ENCODE measurements around the gene PUSL1. TPM values are rescaled to one million over a fixed set of nuclear protein-coding genes. Genes with fewer than 3 reads are reported as not detected.

Gene PUSL1
- total and polyA plus RNA-seq, 2 of the 13 experiments (the other 11 are each of a cell fraction or from before 2014, with no cell fraction given), result 8.3 to 22.2 TPM

DNA sequence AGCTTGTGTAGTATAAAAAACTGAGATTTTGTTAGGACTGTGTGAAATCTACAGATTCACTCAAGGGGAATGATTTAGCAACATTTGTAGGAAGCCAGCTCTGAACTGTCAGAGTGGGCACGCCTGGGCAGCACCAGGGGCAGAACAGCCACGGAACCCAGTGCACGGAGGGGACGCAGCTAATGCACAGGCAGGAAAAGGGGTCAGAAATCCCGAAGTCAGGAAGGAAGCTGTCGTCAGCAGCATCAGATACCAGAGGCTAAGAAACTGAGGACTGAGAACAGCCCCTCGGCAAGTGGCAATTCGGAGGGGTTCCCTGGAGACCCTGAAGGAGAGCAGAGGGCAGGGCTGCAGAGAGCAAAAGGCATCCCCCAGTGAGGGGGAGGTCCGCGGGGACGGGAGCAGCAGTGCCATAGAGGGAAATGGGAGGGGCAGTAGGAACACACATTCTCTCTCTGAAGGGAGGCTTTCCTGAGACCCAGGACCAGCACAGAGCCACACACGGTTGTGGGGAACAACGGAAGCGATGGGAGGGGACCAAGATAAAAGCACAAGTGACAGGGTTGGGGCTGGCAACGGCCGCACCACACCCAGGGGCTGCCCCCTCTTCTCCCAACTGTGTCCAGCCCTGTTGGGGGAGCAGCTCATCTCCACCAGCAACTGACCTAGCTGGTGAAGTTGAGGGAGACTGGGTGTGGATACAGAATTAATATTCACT is 47.4 kb upstream of the PUSL1 start:
- no peaks in the 10 kb centered on the region for H3K27me3 ChIP-seq (ENCODE audit: control insufficient read depth in 1 of 2, insufficient read depth in 2 of 2, low read length in 2 of 2)
- ATAC-seq (no peak), DNase-seq (ENCODE audit: low spot score) (no peak), FAIRE-seq (no peak)
- TF ChIP-seq ISL2 (CRISPR knock-in tag; IDR thresholded peaks at IDR 0.05) (no peak), NFKB2 (CRISPR knock-in tag; IDR thresholded peaks at IDR 0.05; ENCODE audit: borderline replicate concordance) (no peak), KLF12 (CRISPR knock-in tag; IDR thresholded peaks at IDR 0.05; ENCODE audit: borderline replicate concordance) (no peak), ATM (IDR thresholded peaks at IDR 0.05; ENCODE audit: borderline replicate concordance) (no peak), ZNF674 (CRISPR knock-in tag; IDR thresholded peaks at IDR 0.05; ENCODE audit: low read depth) (no peak)
- 97% methylated on average over 16 of the region's 16 CpGs for WGBS (ENCODE audit: low lambda C conversion rate)
- H3K27ac ChIP-seq (ENCODE audit: extremely low read length, insufficient read depth, low read length), result no peak overlapping the region
- H3K36me3 ChIP-seq (replicated peaks in 1 of 2; ENCODE audit: control insufficient read depth in 1 of 2, insufficient read depth in 2 of 2, low read length in 2 of 2), result peaks cover 18 to 66% of the 10 kb centered on the region in 2 experiments; a peak in 4 of 5 replicates
- no TSS peak for BruUV-seq (replicated peaks)
- H2AFZ ChIP-seq (ENCODE audit: low read length), result no peak overlapping the region
- no peaks in the 10 kb centered on the region for H4K20me1 ChIP-seq (ENCODE audit: insufficient read depth, low read length)
- CTCF ChIA-PET (ENCODE audit: low intra/inter-chr PET ratio, low total read pairs), result no interaction called here
- intact Hi-C loops (cut with micrococcal nuclease; ENCODE audit: unreplicated experiment), result no loop called here
- no peak overlapping the region for H3K4me2 ChIP-seq (ENCODE audit: low read depth, low read length)
- no peaks in the 10 kb centered on the region for H3K79me2 ChIP-seq (ENCODE audit: insufficient read depth, low read length)
- H3K4me3 ChIP-seq (replicated peaks in 1 of 3; ENCODE audit: insufficient read depth in 1 of 3, low read depth in 2 of 3, low read length in 3 of 3), result no peak overlapping the region
- POLR2A ChIA-PET, result interaction anchor here (0.6 to 1.1 kb wide), 2 partner anchors 13 to 40 kb away, joined by 3 to 4 read pairs; partner anchors contain the start of gene UBE2J2
- no peaks in the 10 kb centered on the region for H3K9me3 ChIP-seq (ENCODE audit: low read length)
- no peaks in the 10 kb centered on the region for H3K4me1 ChIP-seq (ENCODE audit: insufficient read depth, low read length)
- no peak overlapping the region for H3K9ac ChIP-seq (ENCODE audit: insufficient read depth, low read depth, low read length)
- in situ Hi-C loops (cut with HindIII; ENCODE audit: extremely low pct_ligation_motif_present, low pct_unique_long_range_greater_than_20kb), result no loop called here

DNA sequence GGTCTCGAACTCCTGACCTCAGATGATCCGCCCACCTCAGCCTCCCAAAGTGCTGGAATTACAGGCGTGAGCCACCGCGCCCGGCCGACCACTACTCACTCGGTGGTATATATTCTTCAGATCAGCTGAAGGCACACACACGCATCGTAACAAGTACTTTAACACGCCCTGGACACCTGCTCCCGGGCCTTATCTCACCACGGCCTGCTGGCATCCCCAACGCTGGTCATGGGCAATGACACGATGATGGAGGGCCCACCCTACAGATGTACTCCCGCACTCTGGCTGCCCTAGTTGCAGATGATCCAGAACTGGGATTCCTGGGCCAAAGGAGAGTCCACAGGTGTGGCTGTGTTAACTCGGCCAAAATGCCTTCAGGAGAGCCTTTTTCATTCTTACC is 46.3 kb upstream of the PUSL1 start:
- Histone ChIP-seq H4K20me1 (ENCODE audit: insufficient read depth, low read length) (no peaks in the 10 kb centered on the region), H2AFZ (ENCODE audit: low read length) (no peak overlapping the region), H3K27me3 (ENCODE audit: control insufficient read depth in 1 of 2, insufficient read depth in 2 of 2, low read length in 2 of 2) (no peaks in the 10 kb centered on the region), H3K9me3 (ENCODE audit: low read length) (no peaks in the 10 kb centered on the region), H3K36me3 (replicated peaks in 1 of 2; ENCODE audit: control insufficient read depth in 1 of 2, insufficient read depth in 2 of 2, low read length in 2 of 2) (peaks cover 18 to 62% of the 10 kb centered on the region in 2 experiments), H3K4me1 (ENCODE audit: insufficient read depth, low read length) (no peaks in the 10 kb centered on the region), H3K9ac (ENCODE audit: insufficient read depth, low read depth, low read length) (no peak overlapping the region), H3K4me3 (replicated peaks in 1 of 3; ENCODE audit: insufficient read depth in 1 of 3, low read depth in 2 of 3, low read length in 3 of 3) (no peak overlapping the region), H3K4me2 (ENCODE audit: low read depth, low read length) (no peak overlapping the region), H3K79me2 (ENCODE audit: insufficient read depth, low read length) (no peaks in the 10 kb centered on the region), H3K27ac (ENCODE audit: extremely low read length, insufficient read depth, low read length) (no peak overlapping the region)
- ATAC-seq, result no peak
- CTCF ChIA-PET (ENCODE audit: low intra/inter-chr PET ratio, low total read pairs), result no interaction called here
- DNase-seq (ENCODE audit: low spot score), result no peak
- 97% methylated on average over 15 of the region's 17 CpGs for WGBS (ENCODE audit: low lambda C conversion rate)
- in situ Hi-C loops (cut with HindIII; ENCODE audit: extremely low pct_ligation_motif_present, low pct_unique_long_range_greater_than_20kb), result no loop called here
- FAIRE-seq, result no peak
- TF ChIP-seq, protein P1, sequence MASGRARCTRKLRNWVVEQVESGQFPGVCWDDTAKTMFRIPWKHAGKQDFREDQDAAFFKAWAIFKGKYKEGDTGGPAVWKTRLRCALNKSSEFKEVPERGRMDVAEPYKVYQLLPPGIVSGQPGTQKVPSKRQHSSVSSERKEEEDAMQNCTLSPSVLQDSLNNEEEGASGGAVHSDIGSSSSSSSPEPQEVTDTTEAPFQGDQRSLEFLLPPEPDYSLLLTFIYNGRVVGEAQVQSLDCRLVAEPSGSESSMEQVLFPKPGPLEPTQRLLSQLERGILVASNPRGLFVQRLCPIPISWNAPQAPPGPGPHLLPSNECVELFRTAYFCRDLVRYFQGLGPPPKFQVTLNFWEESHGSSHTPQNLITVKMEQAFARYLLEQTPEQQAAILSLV (CRISPR knock-in tag; IDR thresholded peaks at IDR 0.05; ENCODE audit: borderline replicate concordance), result no peak
- 0 out of 2 replicates have a peak, but pooled peaks have one; percentile 2 for TF ChIP-seq RBFOX2 (IDR thresholded peaks at IDR 0.05; ENCODE audit: low read depth, low read length)
- intact Hi-C loops (cut with micrococcal nuclease; ENCODE audit: unreplicated experiment), result no loop called here
- POLR2A ChIA-PET, result no interaction called here
- BruUV-seq (replicated peaks), result no TSS peak

Data from HepG2 (cell line).